ENCODE measurements around the gene NES.

The NES gene

DNA sequence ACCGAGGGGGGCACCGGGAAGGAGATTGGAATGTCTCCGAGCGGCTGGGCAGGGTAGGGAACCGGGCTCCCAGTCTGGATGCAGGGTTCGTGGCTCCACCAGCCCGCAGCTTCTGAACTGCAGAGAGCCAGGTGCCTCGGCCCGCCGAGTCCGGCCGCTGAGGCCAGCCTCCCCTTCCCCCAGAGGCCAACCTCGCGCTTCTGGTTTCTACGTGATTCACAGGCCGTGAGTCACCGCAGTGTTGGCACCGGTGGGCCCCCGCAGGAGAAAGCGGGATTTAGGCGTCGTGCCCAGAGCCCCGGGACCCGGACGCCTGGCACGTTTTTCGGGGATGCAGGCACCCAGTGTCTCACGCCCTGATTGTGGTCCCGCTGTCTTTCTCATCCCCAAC lies 27.7 kb upstream of the NES start (continued):
- peak; percentile 64 for TF ChIP-seq ZNF777 (tag by site-specific recombination; IDR thresholded peaks at IDR 0.05; ENCODE audit: borderline replicate concordance)
- TF ChIP-seq ZSCAN30 (tag by site-specific recombination; IDR thresholded peaks at IDR 0.05), result peak; percentile 87
- TF ChIP-seq KLF9 (tag by site-specific recombination; IDR thresholded peaks at IDR 0.05; ENCODE audit: low read depth), result no peak
- TF ChIP-seq, protein P1, sequence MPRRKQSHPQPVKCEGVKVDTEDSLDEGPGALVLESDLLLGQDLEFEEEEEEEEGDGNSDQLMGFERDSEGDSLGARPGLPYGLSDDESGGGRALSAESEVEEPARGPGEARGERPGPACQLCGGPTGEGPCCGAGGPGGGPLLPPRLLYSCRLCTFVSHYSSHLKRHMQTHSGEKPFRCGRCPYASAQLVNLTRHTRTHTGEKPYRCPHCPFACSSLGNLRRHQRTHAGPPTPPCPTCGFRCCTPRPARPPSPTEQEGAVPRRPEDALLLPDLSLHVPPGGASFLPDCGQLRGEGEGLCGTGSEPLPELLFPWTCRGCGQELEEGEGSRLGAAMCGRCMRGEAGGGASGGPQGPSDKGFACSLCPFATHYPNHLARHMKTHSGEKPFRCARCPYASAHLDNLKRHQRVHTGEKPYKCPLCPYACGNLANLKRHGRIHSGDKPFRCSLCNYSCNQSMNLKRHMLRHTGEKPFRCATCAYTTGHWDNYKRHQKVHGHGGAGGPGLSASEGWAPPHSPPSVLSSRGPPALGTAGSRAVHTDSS (tag by site-specific recombination; IDR thresholded peaks at IDR 0.05), result no peak

DNA sequence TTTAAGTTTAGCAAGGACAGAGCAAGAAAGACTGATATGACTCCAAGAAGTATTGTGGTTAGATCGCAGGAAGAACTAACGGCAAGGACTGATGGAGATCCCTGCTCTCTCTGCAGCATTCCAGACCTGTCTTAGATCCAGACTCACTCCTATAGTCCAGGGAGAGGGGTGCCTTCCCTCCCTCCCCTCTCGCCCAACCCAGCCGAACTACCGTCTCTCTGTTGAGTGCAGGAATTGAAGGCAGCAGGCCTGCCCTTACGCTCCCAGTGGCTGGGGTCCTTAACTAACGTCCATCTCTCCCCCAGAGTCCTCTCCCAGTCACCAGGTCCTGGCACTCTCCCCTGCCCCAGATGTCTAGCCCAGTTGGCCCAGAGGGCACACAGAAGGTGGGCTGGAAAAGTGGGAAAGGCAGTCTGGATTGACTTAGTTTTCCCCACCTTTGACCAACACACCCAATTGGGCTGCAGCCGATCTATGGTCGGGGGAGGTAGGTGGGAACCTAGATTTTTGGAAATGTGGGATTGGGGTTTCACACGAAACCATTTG lies 27.0 kb upstream of the NES start:
- ChIA-PET POLR2A (interaction anchor here (0.6 to 4.9 kb wide), 3 partner anchors 10 to 523 kb away, joined by 4 to 43 read pairs (median 7); no protein-coding TSS in a partner anchor), CTCF (interaction anchor here (0.7 to 20.2 kb wide), 8 partner anchors 12 to 84 kb away, joined by 5 to 579 read pairs (median 14); partner anchors contain the start of gene PRCC)
- H3K4me1 ChIP-seq (ENCODE audit: control insufficient read depth, insufficient read depth, low read length), result peaks cover 9% of the 10 kb centered on the region; the same call in 1 of the 2 replicates
- no peak for TF ChIP-seq HOXC10 (CRISPR knock-in tag; IDR thresholded peaks at IDR 0.05)
- TF ChIP-seq, protein P2, sequence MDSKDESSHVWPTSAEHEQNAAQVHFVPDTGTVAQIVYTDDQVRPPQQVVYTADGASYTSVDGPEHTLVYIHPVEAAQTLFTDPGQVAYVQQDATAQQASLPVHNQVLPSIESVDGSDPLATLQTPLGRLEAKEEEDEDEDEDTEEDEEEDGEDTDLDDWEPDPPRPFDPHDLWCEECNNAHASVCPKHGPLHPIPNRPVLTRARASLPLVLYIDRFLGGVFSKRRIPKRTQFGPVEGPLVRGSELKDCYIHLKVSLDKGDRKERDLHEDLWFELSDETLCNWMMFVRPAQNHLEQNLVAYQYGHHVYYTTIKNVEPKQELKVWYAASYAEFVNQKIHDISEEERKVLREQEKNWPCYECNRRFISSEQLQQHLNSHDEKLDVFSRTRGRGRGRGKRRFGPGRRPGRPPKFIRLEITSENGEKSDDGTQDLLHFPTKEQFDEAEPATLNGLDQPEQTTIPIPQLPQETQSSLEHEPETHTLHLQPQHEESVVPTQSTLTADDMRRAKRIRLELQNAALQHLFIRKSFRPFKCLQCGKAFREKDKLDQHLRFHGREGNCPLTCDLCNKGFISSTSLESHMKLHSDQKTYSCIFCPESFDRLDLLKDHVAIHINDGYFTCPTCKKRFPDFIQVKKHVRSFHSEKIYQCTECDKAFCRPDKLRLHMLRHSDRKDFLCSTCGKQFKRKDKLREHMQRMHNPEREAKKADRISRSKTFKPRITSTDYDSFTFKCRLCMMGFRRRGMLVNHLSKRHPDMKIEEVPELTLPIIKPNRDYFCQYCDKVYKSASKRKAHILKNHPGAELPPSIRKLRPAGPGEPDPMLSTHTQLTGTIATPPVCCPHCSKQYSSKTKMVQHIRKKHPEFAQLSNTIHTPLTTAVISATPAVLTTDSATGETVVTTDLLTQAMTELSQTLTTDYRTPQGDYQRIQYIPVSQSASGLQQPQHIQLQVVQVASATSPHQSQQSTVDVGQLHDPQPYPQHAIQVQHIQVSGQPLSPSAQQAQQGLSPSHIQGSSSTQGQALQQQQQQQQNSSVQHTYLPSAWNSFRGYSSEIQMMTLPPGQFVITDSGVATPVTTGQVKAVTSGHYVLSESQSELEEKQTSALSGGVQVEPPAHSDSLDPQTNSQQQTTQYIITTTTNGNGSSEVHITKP (tag by site-specific recombination; IDR thresholded peaks at IDR 0.05), result peak; percentile 12
- H3K27ac ChIP-seq (ENCODE audit: extremely low read depth, low read depth, low read length), result peak overlapping the region; percentile 29; the same call in 1 of the 2 replicates
- H3K36me3 ChIP-seq (ENCODE audit: control insufficient read depth in 2 of 2, insufficient read depth in 1 of 2, low read length in 2 of 2), result peaks cover 0 to 21% of the 10 kb centered on the region in 2 experiments; a peak in 1 of 3 replicates
- no peaks in the 10 kb centered on the region for H3K9me3 ChIP-seq (ENCODE audit: control insufficient read depth, insufficient read depth, low read depth, low read length)
- H3K4me3 ChIP-seq (ENCODE audit: low read depth, low read length), result no peak overlapping the region

DNA sequence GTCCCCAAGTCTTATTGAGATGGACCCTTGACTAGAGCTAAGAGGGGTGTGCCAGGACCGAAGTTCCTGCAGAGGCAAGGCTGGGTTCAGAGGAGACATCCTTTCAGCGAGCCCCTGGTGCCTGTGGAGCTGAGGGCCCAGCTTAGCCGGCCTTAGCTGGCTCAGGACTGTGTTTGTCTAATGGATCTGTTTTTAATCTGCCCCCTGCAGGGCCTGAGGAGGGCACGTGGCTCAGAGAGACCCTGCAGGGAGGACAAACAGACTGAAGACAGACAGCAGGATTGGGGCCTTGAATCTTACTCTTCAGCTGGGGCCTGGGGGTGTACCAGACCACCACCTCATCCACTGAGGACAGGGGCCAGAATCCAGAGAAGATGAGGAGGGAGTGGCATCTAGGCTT lies 26.5 kb upstream of the NES start:
- Histone ChIP-seq H3K9me3 (ENCODE audit: control insufficient read depth, insufficient read depth, low read depth, low read length) (no peaks in the 10 kb centered on the region), H3K4me3 (ENCODE audit: low read depth, low read length) (no peak overlapping the region), H3K27ac (ENCODE audit: extremely low read depth, low read depth, low read length) (no peak overlapping the region), H3K4me1 (ENCODE audit: control insufficient read depth, insufficient read depth, low read length) (peaks cover 9% of the 10 kb centered on the region; the same call in 1 of the 2 replicates), H3K36me3 (ENCODE audit: control insufficient read depth in 2 of 2, insufficient read depth in 1 of 2, low read length in 2 of 2) (peaks cover 0 to 26% of the 10 kb centered on the region in 2 experiments; a peak in 1 of 3 replicates)
- POLR2A ChIA-PET, result interaction anchor here (1.5 to 4.9 kb wide), 2 partner anchors 9 to 14 kb away, joined by 7 to 43 read pairs; no protein-coding TSS in a partner anchor
- CTCF ChIA-PET, result interaction anchor here (0.7 to 20.2 kb wide), 6 partner anchors 15 to 318 kb away, joined by 3 to 579 read pairs (median 8); no protein-coding TSS in a partner anchor
- TF ChIP-seq PRDM1 (tag by site-specific recombination; IDR thresholded peaks at IDR 0.05), result no peak
- TF ChIP-seq ZNF585B (tag by site-specific recombination; IDR thresholded peaks at IDR 0.05), result no peak
- no peak for TF ChIP-seq ZNF214 (tag by site-specific recombination; IDR thresholded peaks at IDR 0.05; ENCODE audit: borderline replicate concordance)
- TF ChIP-seq, protein P3, sequence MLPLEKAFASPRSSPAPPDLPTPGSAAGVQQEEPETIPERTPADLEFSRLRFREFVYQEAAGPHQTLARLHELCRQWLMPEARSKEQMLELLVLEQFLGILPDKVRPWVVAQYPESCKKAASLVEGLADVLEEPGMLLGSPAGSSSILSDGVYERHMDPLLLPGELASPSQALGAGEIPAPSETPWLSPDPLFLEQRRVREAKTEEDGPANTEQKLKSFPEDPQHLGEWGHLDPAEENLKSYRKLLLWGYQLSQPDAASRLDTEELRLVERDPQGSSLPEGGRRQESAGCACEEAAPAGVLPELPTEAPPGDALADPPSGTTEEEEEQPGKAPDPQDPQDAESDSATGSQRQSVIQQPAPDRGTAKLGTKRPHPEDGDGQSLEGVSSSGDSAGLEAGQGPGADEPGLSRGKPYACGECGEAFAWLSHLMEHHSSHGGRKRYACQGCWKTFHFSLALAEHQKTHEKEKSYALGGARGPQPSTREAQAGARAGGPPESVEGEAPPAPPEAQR (tag by site-specific recombination; IDR thresholded peaks at IDR 0.05), result no peak
- TF ChIP-seq ZNF510 (tag by site-specific recombination; IDR thresholded peaks at IDR 0.05; ENCODE audit: insufficient replicate concordance), result no peak
- no peak for TF ChIP-seq YY2 (tag by site-specific recombination; IDR thresholded peaks at IDR 0.05)
- no peak for TF ChIP-seq ZNF341 (tag by site-specific recombination; IDR thresholded peaks at IDR 0.05; ENCODE audit: low read depth)
- TF ChIP-seq ZBTB17 (tag by site-specific recombination; IDR thresholded peaks at IDR 0.05), result peak; percentile 48; the same call in 1 of the 2 replicates
- TF ChIP-seq, protein P4, sequence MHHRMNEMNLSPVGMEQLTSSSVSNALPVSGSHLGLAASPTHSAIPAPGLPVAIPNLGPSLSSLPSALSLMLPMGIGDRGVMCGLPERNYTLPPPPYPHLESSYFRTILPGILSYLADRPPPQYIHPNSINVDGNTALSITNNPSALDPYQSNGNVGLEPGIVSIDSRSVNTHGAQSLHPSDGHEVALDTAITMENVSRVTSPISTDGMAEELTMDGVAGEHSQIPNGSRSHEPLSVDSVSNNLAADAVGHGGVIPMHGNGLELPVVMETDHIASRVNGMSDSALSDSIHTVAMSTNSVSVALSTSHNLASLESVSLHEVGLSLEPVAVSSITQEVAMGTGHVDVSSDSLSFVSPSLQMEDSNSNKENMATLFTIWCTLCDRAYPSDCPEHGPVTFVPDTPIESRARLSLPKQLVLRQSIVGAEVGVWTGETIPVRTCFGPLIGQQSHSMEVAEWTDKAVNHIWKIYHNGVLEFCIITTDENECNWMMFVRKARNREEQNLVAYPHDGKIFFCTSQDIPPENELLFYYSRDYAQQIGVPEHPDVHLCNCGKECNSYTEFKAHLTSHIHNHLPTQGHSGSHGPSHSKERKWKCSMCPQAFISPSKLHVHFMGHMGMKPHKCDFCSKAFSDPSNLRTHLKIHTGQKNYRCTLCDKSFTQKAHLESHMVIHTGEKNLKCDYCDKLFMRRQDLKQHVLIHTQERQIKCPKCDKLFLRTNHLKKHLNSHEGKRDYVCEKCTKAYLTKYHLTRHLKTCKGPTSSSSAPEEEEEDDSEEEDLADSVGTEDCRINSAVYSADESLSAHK (tag by site-specific recombination; IDR thresholded peaks at IDR 0.05), result 0 out of 2 replicates have a peak, but pooled peaks have one; percentile 18
- no peak for TF ChIP-seq ZNF292 (tag by site-specific recombination; IDR thresholded peaks at IDR 0.05; ENCODE audit: borderline replicate concordance, low read depth)
- no peak for TF ChIP-seq ZNF670 (tag by site-specific recombination; IDR thresholded peaks at IDR 0.05; ENCODE audit: low read depth)
- no peak for TF ChIP-seq KLF9 (tag by site-specific recombination; IDR thresholded peaks at IDR 0.05; ENCODE audit: low read depth)
- no peak for TF ChIP-seq ZNF140 (tag by site-specific recombination; IDR thresholded peaks at IDR 0.05)
- TF ChIP-seq ZNF707 (tag by site-specific recombination; IDR thresholded peaks at IDR 0.05), result no peak
- TF ChIP-seq IKZF3 (tag by site-specific recombination; IDR thresholded peaks at IDR 0.05), result peak; percentile 58; the same call in 1 of the 2 replicates
- TF ChIP-seq ZNF175 (tag by site-specific recombination; IDR thresholded peaks at IDR 0.05), result no peak
- peak; percentile 92 for TF ChIP-seq ZIC2 (tag by site-specific recombination; IDR thresholded peaks at IDR 0.05)
- TF ChIP-seq ZFHX2 (tag by site-specific recombination; conservative IDR thresholded peaks at IDR 0.05), result no peak
- TF ChIP-seq ZNF16 (tag by site-specific recombination; IDR thresholded peaks at IDR 0.05; ENCODE audit: low read depth), result no peak

Measured in HEK293 (cell line).